Endothelial cell of umbilical vein (primary cell): ENCODE measurements around the gene RAP1GDS1. TPM values are rescaled to one million over a fixed set of nuclear protein-coding genes. Genes with fewer than 3 reads are reported as not detected.

Experiments
- BruUV-seq: library from RNA; stranded (reverse); fragments of 400-500 nt; replicated peaks from 2 replicates; lab custom pipeline; 2021; lab: Mats Ljungman, UMichigan
- CTCF ChIA-PET: fragments of 300-600, 350-600 bp; sonication (Branson Sonifier 250); formaldehyde crosslinking; loops from one replicate; lab custom pipeline; 2021; ENCODE audit warnings: antibody characterized with exemption, inconsistent platforms; lab: Charles Lee
- POLR2A ChIA-PET: fragments of 300-600, 350-600 bp; sonication (Branson Sonifier 250); formaldehyde crosslinking; loops from one replicate; lab custom pipeline; 2021; ENCODE audit warnings: antibody characterized with exemption, inconsistent platforms; lab: Charles Lee
- DNase-seq: peaks from one replicate; pipeline ENCODE4 v3.0.0-alpha.2; 2011; ENCODE audit warnings: low read depth, low spot score
- FAIRE-seq: peaks from 2 replicates; lab custom pipeline; 2011; peaks lifted over from hg19 to GRCh38; lab: Jason Lieb, UNC
- H2AFZ ChIP-seq: 2 replicates; pipeline ENCODE4 v1.6.0; 2012; ENCODE audit warnings: low read depth, low read length, control low read depth, inconsistent platforms
- H3K27ac ChIP-seq: 2 replicates; pipeline ENCODE4 v1.5.1; 2011; ENCODE audit warnings: low read depth, mild to moderate bottlenecking, control low read depth, low read length, moderate library complexity; ENCODE audit not compliant: insufficient read depth
- H3K27me3 ChIP-seq, 2 experiments: 2 replicates each; pipeline versions ENCODE4 v1.6.0 to v1.6.1; 2011; ENCODE audit warnings: low read length in 2 of 2, mixed read lengths in 1 of 2; ENCODE audit not compliant: control insufficient read depth in 2 of 2, insufficient read depth in 2 of 2
- H3K36me3 ChIP-seq, 2 experiments: 2 replicates in 1 of 2; 3 replicates in 1 of 2; pipeline ENCODE4 v1.5.1; 2011; ENCODE audit warnings: low read length in 2 of 2, mild to moderate bottlenecking in 1 of 2, moderate library complexity in 1 of 2; ENCODE audit not compliant: control insufficient read depth in 2 of 2, insufficient read depth in 2 of 2; ENCODE audit errors: extremely low read depth in 1 of 2
- H3K4me1 ChIP-seq: 3 replicates; pipeline ENCODE4 v1.5.1; 2011; ENCODE audit warnings: mild to moderate bottlenecking, low read length; ENCODE audit not compliant: control insufficient read depth, insufficient read depth; ENCODE audit errors: extremely low read depth
- H3K4me2 ChIP-seq: 2 replicates; pipeline ENCODE4 v1.6.1; 2011; ENCODE audit warnings: low read length, control low read depth, mixed read lengths; ENCODE audit not compliant: insufficient read depth
- H3K4me3 ChIP-seq, 3 experiments: fragments of 200-600 bp in 1 of 3; sonication (generic), shearing (Covaris generic) in 1 of 3; replicated peaks in 1 of 3; 2 replicates each; pipeline ENCODE4 v1.5.1; 2011 to 2016; ENCODE audit warnings: control low read depth in 3 of 3, low read length in 3 of 3, mild to moderate bottlenecking in 2 of 3, inconsistent platforms in 1 of 3, low read depth in 1 of 3, moderate library complexity in 1 of 3; ENCODE audit not compliant: insufficient read depth in 1 of 3
- H3K79me2 ChIP-seq: 2 replicates; pipeline ENCODE4 v1.6.0; 2012; ENCODE audit warnings: low read length, inconsistent platforms; ENCODE audit not compliant: control insufficient read depth, insufficient read depth
- H3K9ac ChIP-seq: replicated peaks from 2 replicates; pipeline ENCODE3; 2011; ENCODE audit warnings: low read length, control low read depth; ENCODE audit not compliant: insufficient read depth; ENCODE audit errors: extremely low read depth
- H3K9me1 ChIP-seq: replicated peaks from 3 replicates; pipeline ENCODE4 v1.6.0; 2011; ENCODE audit warnings: mild to moderate bottlenecking, low read length; ENCODE audit not compliant: control insufficient read depth, insufficient read depth; ENCODE audit errors: extremely low read depth
- H3K9me3 ChIP-seq: replicated peaks from 2 replicates; pipeline ENCODE4 v1.5.1; 2012; ENCODE audit warnings: low read length, inconsistent platforms; ENCODE audit not compliant: control insufficient read depth, insufficient read depth
- H4K20me1 ChIP-seq: replicated peaks from 2 replicates; pipeline ENCODE3; 2011; ENCODE audit warnings: mild to moderate bottlenecking, low read length; ENCODE audit not compliant: control insufficient read depth, insufficient read depth; ENCODE audit errors: extremely low read depth
- EZH2 ChIP-seq: IDR thresholded peaks from 2 replicates; pipeline ENCODE4 v1.6.1; 2012; ENCODE audit warnings: borderline replicate concordance, low read depth, mild to moderate bottlenecking, moderate library complexity, low read length, inconsistent platforms; ENCODE audit not compliant: severe bottlenecking
- FOS ChIP-seq: IDR thresholded peaks from 2 replicates; pipeline ENCODE4 v1.6.1; 2011; ENCODE audit warnings: mild to moderate bottlenecking, low read length, moderate library complexity, borderline replicate concordance; ENCODE audit not compliant: insufficient read depth
- GATA2 ChIP-seq: IDR thresholded peaks from 2 replicates; pipeline ENCODE4 v1.7.0; 2011; ENCODE audit warnings: low read depth, mild to moderate bottlenecking, moderate library complexity, mixed read lengths, low read length; ENCODE audit not compliant: insufficient read length, insufficient read depth
- JUN ChIP-seq: IDR thresholded peaks from 2 replicates; pipeline ENCODE4 v1.6.1; 2011; ENCODE audit warnings: borderline replicate concordance, low read depth; ENCODE audit not compliant: insufficient read length, insufficient read depth
- MYC ChIP-seq: IDR thresholded peaks from one replicate; pipeline ENCODE4 v1.6.1; 2011; ENCODE audit warnings: mild to moderate bottlenecking, low read depth, low read length
- POLR2A ChIP-seq: IDR thresholded peaks from 2 replicates; pipeline ENCODE4 v1.6.1; 2012; ENCODE audit warnings: low read depth, mild to moderate bottlenecking, control low read depth, low read length
- POLR2AphosphoS5 ChIP-seq: IDR thresholded peaks from 2 replicates; pipeline ENCODE4 v1.6.1; 2012; ENCODE audit warnings: low read depth, mild to moderate bottlenecking, control low read depth, low read length, moderate library complexity; ENCODE audit not compliant: insufficient read depth
- dilution Hi-C: fragments of 300-500 bp; cut with MboI; formaldehyde crosslinking; loops from one replicate; pipeline ENCODE4 v1.15.0; 2019; ENCODE audit warnings: low sequenced_read_pairs; ENCODE audit not compliant: extremely low pct_ligation_motif_present
- intact Hi-C: fragments of 100-400 bp; cut with micrococcal nuclease; formaldehyde crosslinking; loops from one replicate; pipeline ENCODE4 v1.10.0; 2022
- polyA plus RNA-seq, 4 experiments: library from polyadenylated mRNA; depleted of rRNA in 3 of 4; stranded (reverse) in 3 of 4; unstranded in 1 of 4; fragments of >200 nt; gene quantifications; 2 replicates each; pipeline versions ENCODE4 v1.2.1 to v1.2.3, GENCODE V29; 2011 to 2012; ENCODE audit warnings: missing spikeins in 1 of 4
- total RNA-seq: library from RNA; stranded (reverse); gene quantifications from 2 replicates; pipeline ENCODE4 v1.2.3, GENCODE V29; 2021
- TF ChIP-seq, protein P1 (sequence below), 2 donors: IDR thresholded peaks; 1 replicate in 1 of 2; 2 replicates in 1 of 2; pipeline ENCODE4 v1.5.1; 2011; ENCODE audit warnings: low read length in 2 of 2, mild to moderate bottlenecking in 2 of 2, moderate library complexity in 2 of 2, control low read depth in 1 of 2, inconsistent platforms in 1 of 2, low read depth in 1 of 2; ENCODE audit not compliant: insufficient read depth in 1 of 2; ENCODE audit errors: extremely low read depth in 1 of 2
- TF ChIP-seq, protein P2 (sequence below): IDR thresholded peaks from 2 replicates; pipeline ENCODE4 v1.6.1; 2011; ENCODE audit not compliant: insufficient read depth, insufficient read length

The RAP1GDS1 gene
- total and polyA plus RNA-seq, 2 donors (not counting 3 experiments of a cell fraction or from before 2014, with no cell fraction given), result 17.6 to 52.8 TPM

- H3K4me2 ChIP-seq, result no peak overlapping the region
- BruUV-seq, result no TSS peak
- intact Hi-C loops, result no loop called here
- H3K27ac ChIP-seq, result no peak overlapping the region
- no peak for DNase-seq
- H3K27me3 ChIP-seq, result no peaks in the 10 kb centered on the region
- TF ChIP-seq FOS, result peak; percentile 9
- TF ChIP-seq, protein P1, sequence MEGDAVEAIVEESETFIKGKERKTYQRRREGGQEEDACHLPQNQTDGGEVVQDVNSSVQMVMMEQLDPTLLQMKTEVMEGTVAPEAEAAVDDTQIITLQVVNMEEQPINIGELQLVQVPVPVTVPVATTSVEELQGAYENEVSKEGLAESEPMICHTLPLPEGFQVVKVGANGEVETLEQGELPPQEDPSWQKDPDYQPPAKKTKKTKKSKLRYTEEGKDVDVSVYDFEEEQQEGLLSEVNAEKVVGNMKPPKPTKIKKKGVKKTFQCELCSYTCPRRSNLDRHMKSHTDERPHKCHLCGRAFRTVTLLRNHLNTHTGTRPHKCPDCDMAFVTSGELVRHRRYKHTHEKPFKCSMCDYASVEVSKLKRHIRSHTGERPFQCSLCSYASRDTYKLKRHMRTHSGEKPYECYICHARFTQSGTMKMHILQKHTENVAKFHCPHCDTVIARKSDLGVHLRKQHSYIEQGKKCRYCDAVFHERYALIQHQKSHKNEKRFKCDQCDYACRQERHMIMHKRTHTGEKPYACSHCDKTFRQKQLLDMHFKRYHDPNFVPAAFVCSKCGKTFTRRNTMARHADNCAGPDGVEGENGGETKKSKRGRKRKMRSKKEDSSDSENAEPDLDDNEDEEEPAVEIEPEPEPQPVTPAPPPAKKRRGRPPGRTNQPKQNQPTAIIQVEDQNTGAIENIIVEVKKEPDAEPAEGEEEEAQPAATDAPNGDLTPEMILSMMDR (IDR thresholded peaks at IDR 0.05; ENCODE audit: extremely low read depth in 1 of 2, insufficient read depth in 1 of 2, low read depth in 1 of 2, low read length in 2 of 2), result no peak
- H3K4me1 ChIP-seq, result no peaks in the 10 kb centered on the region
- no peaks in the 10 kb centered on the region for H3K9me3 ChIP-seq
- no peaks in the 10 kb centered on the region for H3K9me1 ChIP-seq
- no peak overlapping the region for H3K4me3 ChIP-seq
- peaks cover 0 to 2% of the 10 kb centered on the region in 2 experiments for H3K36me3 ChIP-seq
- no peaks in the 10 kb centered on the region for H3K79me2 ChIP-seq
- POLR2A ChIA-PET, result no interaction called here
- FAIRE-seq, result no peak
- no peak overlapping the region for H3K9ac ChIP-seq
- H4K20me1 ChIP-seq, result no peaks in the 10 kb centered on the region
- no peak overlapping the region for H2AFZ ChIP-seq
- dilution Hi-C loops, result no loop called here
- CTCF ChIA-PET, result interaction anchor here (1.2 to 1.4 kb wide), 3 partner anchors 8 to 55 kb away, joined by 3 to 4 read pairs (median 4); no protein-coding TSS in a partner anchor
Measured at GRCh38 chr4:98430708-98431403, 169.7 kb downstream of the RAP1GDS1 start.

- Histone ChIP-seq H4K20me1 (no peaks in the 10 kb centered on the region), H3K36me3 (peaks cover 0 to 2% of the 10 kb centered on the region in 2 experiments), H3K4me2 (no peak overlapping the region), H3K27ac (no peak overlapping the region), H3K9me1 (no peaks in the 10 kb centered on the region), H3K4me1 (no peaks in the 10 kb centered on the region), H3K27me3 (no peaks in the 10 kb centered on the region), H2AFZ (no peak overlapping the region), H3K9me3 (no peaks in the 10 kb centered on the region), H3K79me2 (no peaks in the 10 kb centered on the region), H3K4me3 (no peak overlapping the region), H3K9ac (no peak overlapping the region)
- dilution Hi-C loops, result no loop called here
- FAIRE-seq, result no peak
- intact Hi-C loops, result no loop called here
- CTCF ChIA-PET, result interaction anchor here (0.9 kb wide), 1 partner anchor 8 kb away, joined by 3 read pairs; no protein-coding TSS in a partner anchor
- BruUV-seq, result no TSS peak
- no peak for DNase-seq
- POLR2A ChIA-PET, result no interaction called here
- TF ChIP-seq POLR2AphosphoS5 (no peak), JUN (no peak), POLR2A (no peak), FOS (no peak), MYC (no peak), GATA2 (no peak), EZH2 (no peak)
- TF ChIP-seq, protein P2, sequence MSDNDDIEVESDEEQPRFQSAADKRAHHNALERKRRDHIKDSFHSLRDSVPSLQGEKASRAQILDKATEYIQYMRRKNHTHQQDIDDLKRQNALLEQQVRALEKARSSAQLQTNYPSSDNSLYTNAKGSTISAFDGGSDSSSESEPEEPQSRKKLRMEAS, result no peak
- TF ChIP-seq, protein P1 (IDR thresholded peaks at IDR 0.05; ENCODE audit: extremely low read depth in 1 of 2, insufficient read depth in 1 of 2, low read depth in 1 of 2, low read length in 2 of 2), result no peak
Measured at GRCh38 chr4:98433691-98434090, 172.5 kb downstream of the RAP1GDS1 start.
